NCI-H69 (cell line): ENCODE measurements around the gene AKAP7.
"Not testable (repeated sequence)": the region's sequence is repeated elsewhere in the genome, so short reads cannot be mapped to it uniquely, and the experiment has no call there.

Source experiments
- DNase-seq: peaks from one replicate; lab custom pipeline; 2025; lab: John Stamatoyannopoulos, UW

AKAP7 gene

GRCh38 chr6:131255911-131256310 lies 120.6 kb downstream of the AKAP7 start:
- peak; percentile 88 for DNase-seq

- no peak for DNase-seq
Measured at GRCh38 chr6:131257104-131257503, 121.8 kb downstream of the AKAP7 start.

- DNase-seq, result peak; percentile 82
Measured at GRCh38 chr6:131258010-131258652, 122.9 kb downstream of the AKAP7 start.

GRCh38 chr6:131258816-131259476 lies 123.7 kb downstream of the AKAP7 start:
- peak; percentile 89 for DNase-seq

- DNase-seq, result not testable (repeated sequence)
Measured at GRCh38 chr6:131260960-131261359, 125.7 kb downstream of the AKAP7 start.

- DNase-seq, result peak; percentile 16
Measured at GRCh38 chr6:131262060-131262459, 126.8 kb downstream of the AKAP7 start.

GRCh38 chr6:131265939-131266338 lies 130.7 kb downstream of the AKAP7 start:
- no peak for DNase-seq

GRCh38 chr6:131268303-131268702 lies 133.0 kb downstream of the AKAP7 start:
- DNase-seq, result no peak

GRCh38 chr6:131269565-131270391 lies 134.5 kb downstream of the AKAP7 start:
- DNase-seq, result no peak

GRCh38 chr6:131270534-131270933 lies 135.3 kb downstream of the AKAP7 start:
- DNase-seq, result no peak

GRCh38 chr6:131275273-131275672 lies 140.0 kb downstream of the AKAP7 start:
- DNase-seq, result no peak

GRCh38 chr6:131277591-131277990 lies 142.3 kb downstream of the AKAP7 start:
- DNase-seq, result no peak

GRCh38 chr6:131281471-131282270 lies 146.4 kb downstream of the AKAP7 start:
- peak; percentile 35 for DNase-seq

GRCh38 chr6:131282365-131282764 lies 147.1 kb downstream of the AKAP7 start:
- no peak for DNase-seq

GRCh38 chr6:131283466-131284175 lies 148.4 kb downstream of the AKAP7 start:
- DNase-seq, result no peak

GRCh38 chr6:131285548-131285947 lies 150.3 kb downstream of the AKAP7 start:
- peak; percentile 38 for DNase-seq

GRCh38 chr6:131286469-131287040 lies 151.3 kb downstream of the AKAP7 start:
- peak; percentile 36 for DNase-seq

GRCh38 chr6:131288214-131288613 lies 152.9 kb downstream of the AKAP7 start:
- DNase-seq, result peak; percentile 47

- DNase-seq, result no peak
Measured at GRCh38 chr6:131290955-131291354, 155.7 kb downstream of the AKAP7 start.

GRCh38 chr6:131292145-131292938 lies 157.1 kb downstream of the AKAP7 start:
- peak; percentile 34 for DNase-seq
